Calu3 (cell line): ENCODE results near the gene PKIG. TPM values are rescaled to one million over a fixed set of nuclear protein-coding genes. Genes with fewer than 3 reads are reported as not detected.

Experiments used
- BruUV-seq: library from RNA; stranded (reverse); fragments of 400-500 nt; replicated peaks from 2 replicates; lab custom pipeline; 2021; lab: Mats Ljungman, UMichigan
- CTCF ChIA-PET: fragments of 300-600 bp; sonication (Branson Sonifier 250); formaldehyde crosslinking; loops from one replicate; lab custom pipeline; 2022; ENCODE audit warnings: antibody characterized with exemption; lab: Charles Lee
- DNase-seq: peaks from one replicate; pipeline ENCODE4 v3.0.0; 2022
- H3K27ac Mint-ChIP-seq: one replicate; pipeline ENCODE4 v1.8.0; 2022; ENCODE audit warnings: mixed read lengths; ENCODE audit not compliant: unreplicated experiment
- H3K27me3 Mint-ChIP-seq: one replicate; pipeline ENCODE4 v1.8.0; 2022; ENCODE audit warnings: mixed read lengths; ENCODE audit not compliant: unreplicated experiment
- H3K36me3 Mint-ChIP-seq: one replicate; pipeline ENCODE4 v1.8.0; 2022; ENCODE audit warnings: mild to moderate bottlenecking, moderate library complexity, mixed read lengths; ENCODE audit not compliant: insufficient read depth, unreplicated experiment
- H3K4me1 Mint-ChIP-seq: one replicate; pipeline ENCODE4 v1.8.0; 2022; ENCODE audit warnings: mild to moderate bottlenecking, low read depth, mixed read lengths; ENCODE audit not compliant: unreplicated experiment
- H3K4me3 Mint-ChIP-seq: one replicate; pipeline ENCODE4 v1.8.0; 2022; ENCODE audit warnings: mild to moderate bottlenecking, low read depth, moderate library complexity, mixed read lengths; ENCODE audit not compliant: unreplicated experiment
- H3K9me3 Mint-ChIP-seq: one replicate; pipeline ENCODE4 v1.8.0; 2022; ENCODE audit warnings: low read depth, mixed read lengths; ENCODE audit not compliant: unreplicated experiment
- CTCF ChIP-seq: fragments of 200-600 bp; IDR thresholded peaks from one replicate; pipeline ENCODE4 v1.8.0; 2022; ENCODE audit warnings: antibody characterized with exemption; ENCODE audit not compliant: unreplicated experiment
- intact Hi-C: fragments of 100-400 bp; cut with micrococcal nuclease; formaldehyde crosslinking; loops from one replicate; pipeline ENCODE4 v1.10.0; 2022; ENCODE audit not compliant: unreplicated experiment
- total RNA-seq: library from RNA; stranded (reverse); gene quantifications from 2 replicates; pipeline ENCODE4 v1.2.3, GENCODE V29; 2022

The PKIG gene
- total RNA-seq, 1 experiment from 2014 or later, result 6.6 TPM

DNA sequence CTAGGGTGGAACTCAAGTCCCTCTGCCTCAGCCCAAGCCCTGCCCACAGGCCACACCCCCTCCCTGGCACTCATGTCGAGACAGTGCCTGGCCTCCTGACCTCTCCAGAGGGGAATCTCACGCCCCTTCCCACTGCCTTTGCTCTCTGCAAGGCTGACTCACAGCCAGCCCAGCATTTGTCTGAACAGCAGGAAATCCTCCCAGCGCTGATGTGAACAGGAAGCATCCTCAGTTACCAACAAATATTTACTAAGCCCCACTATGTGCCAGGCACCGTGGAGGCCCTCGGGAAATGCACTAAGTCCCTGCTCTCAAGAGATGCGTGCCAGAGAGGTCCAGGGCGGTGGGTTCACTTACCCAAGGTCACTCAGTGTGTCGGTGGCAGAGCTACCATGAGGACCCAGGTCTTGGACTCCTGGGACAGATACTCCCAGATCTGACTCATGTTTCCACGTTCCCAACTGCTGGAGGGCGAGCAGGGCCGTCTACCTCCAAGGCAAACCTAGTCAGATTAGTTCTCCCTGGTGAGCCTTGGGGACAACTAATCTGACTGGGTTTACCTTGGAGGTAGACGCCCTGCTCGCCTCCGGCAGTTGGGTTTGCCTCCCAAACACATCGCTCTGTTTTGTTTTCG is 61.3 kb downstream of the PKIG start:
- intact Hi-C loops, result no loop called here
- Mint-ChIP-seq H3K27ac (peak overlapping the region; percentile 28), H3K9me3 (no peaks in the 10 kb centered on the region), H3K27me3 (no peaks in the 10 kb centered on the region), H3K4me3 (no peak overlapping the region), H3K4me1 (peaks cover 35% of the 10 kb centered on the region), H3K36me3 (no peaks in the 10 kb centered on the region)
- no TSS peak for BruUV-seq
- CTCF ChIA-PET, result interaction anchor here (1.0 kb wide), 1 partner anchor 10 kb away, joined by 3 read pairs; no protein-coding TSS in a partner anchor
- TF ChIP-seq CTCF, result no peak
- peak; percentile 51 for DNase-seq

DNA sequence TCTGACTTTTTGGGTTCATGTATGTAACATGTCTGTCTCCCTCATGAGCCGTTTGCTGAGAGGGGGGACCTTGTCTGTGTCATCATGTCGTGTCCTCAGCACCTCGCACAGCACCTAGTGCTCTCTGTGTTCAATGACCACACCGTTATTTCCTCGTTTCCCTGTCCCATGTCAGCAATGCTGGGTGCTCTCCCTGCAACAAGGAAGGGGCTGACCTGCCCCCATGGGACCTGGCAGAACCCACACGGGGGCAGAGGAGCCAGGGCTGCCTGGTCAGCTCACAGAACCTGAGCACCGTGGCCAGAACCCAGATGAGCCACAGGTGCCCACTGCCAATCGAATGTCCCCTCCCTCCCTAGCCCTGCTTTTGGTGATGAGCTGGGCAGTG is 61.8 kb downstream of the PKIG start:
- Mint-ChIP-seq H3K27ac (no peak overlapping the region), H3K27me3 (no peaks in the 10 kb centered on the region), H3K36me3 (no peaks in the 10 kb centered on the region), H3K9me3 (no peaks in the 10 kb centered on the region), H3K4me1 (peaks cover 35% of the 10 kb centered on the region), H3K4me3 (no peak overlapping the region)
- CTCF ChIA-PET, result no interaction called here
- intact Hi-C loops, result no loop called here
- DNase-seq, result no peak
- BruUV-seq, result no TSS peak
- TF ChIP-seq CTCF, result no peak

DNA sequence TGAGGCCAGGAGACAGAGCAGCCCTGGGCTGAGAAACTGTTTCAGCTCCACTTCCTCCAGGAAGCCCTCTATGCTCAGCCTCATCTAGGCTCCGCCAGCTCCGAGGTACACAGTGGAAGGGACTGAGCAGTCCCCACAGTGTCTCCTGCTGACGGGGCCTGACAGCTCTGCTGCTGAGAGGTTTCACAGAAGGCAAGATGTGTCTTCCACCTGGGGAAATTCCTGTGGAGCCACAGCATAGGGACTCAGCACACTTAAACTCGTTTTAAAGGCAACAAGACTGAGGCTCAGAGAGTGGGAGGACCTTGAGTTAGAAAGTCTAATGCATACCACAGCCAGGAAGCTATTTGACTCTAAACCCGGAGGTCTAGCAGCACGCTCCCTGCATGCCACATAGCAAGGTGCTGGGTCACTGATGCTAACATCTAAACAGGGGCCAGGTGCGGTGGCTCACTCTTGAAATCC is 62.3 kb downstream of the PKIG start:
- BruUV-seq, result no TSS peak
- H3K4me1 Mint-ChIP-seq, result peaks cover 35% of the 10 kb centered on the region

GRCh38 chr20:44646023-44646640 is 63.8 kb downstream of the PKIG start:
- no peak for TF ChIP-seq CTCF
- H3K4me3 Mint-ChIP-seq, result no peak overlapping the region
- H3K4me1 Mint-ChIP-seq, result peaks cover 31% of the 10 kb centered on the region
- no peaks in the 10 kb centered on the region for H3K27me3 Mint-ChIP-seq
- no peaks in the 10 kb centered on the region for H3K36me3 Mint-ChIP-seq
- no TSS peak for BruUV-seq
- intact Hi-C loops, result no loop called here
- no peaks in the 10 kb centered on the region for H3K9me3 Mint-ChIP-seq
- H3K27ac Mint-ChIP-seq, result no peak overlapping the region
- CTCF ChIA-PET, result no interaction called here
- DNase-seq, result no peak

More for the DNA sequence above, 62.3 kb downstream of the PKIG start:
- no peak for TF ChIP-seq CTCF
- Mint-ChIP-seq H3K4me3 (no peak overlapping the region), H3K36me3 (no peaks in the 10 kb centered on the region), H3K27me3 (no peaks in the 10 kb centered on the region), H3K9me3 (no peaks in the 10 kb centered on the region), H3K27ac (no peak overlapping the region)
- no peak for DNase-seq
- intact Hi-C loops, result no loop called here
- CTCF ChIA-PET, result no interaction called here
